ENCODE data around the gene ZNF598. TPM values are rescaled to one million over a fixed set of nuclear protein-coding genes. Genes with fewer than 3 reads are reported as not detected.

ZNF598 gene
- total and polyA plus RNA-seq, 2 of the 13 experiments (the other 11 are each of a cell fraction or from before 2014, with no cell fraction given): 13.5 to 14.2 TPM

DNA sequence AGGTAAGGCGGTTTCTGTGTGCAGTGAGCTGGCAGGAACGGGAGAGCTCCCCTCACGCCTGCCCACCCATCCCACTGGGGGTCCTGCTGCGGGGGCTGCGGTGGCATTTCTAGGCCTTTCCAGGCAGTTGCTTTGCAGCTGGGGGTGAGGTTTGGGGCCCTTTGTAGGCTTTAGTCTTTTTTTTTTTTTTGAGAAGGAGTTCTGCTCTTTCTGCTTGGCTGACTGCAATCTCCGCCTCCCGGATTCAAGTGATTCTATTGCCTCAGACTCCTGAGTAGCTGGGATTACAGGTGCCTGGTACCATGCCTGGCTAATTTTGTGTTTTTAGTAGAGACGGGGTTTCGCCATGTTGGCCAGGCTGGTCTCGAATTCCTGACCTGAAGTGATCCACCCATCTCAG lies 49.3 kb upstream of the ZNF598 start (continued):
- TF ChIP-seq, protein P1, sequence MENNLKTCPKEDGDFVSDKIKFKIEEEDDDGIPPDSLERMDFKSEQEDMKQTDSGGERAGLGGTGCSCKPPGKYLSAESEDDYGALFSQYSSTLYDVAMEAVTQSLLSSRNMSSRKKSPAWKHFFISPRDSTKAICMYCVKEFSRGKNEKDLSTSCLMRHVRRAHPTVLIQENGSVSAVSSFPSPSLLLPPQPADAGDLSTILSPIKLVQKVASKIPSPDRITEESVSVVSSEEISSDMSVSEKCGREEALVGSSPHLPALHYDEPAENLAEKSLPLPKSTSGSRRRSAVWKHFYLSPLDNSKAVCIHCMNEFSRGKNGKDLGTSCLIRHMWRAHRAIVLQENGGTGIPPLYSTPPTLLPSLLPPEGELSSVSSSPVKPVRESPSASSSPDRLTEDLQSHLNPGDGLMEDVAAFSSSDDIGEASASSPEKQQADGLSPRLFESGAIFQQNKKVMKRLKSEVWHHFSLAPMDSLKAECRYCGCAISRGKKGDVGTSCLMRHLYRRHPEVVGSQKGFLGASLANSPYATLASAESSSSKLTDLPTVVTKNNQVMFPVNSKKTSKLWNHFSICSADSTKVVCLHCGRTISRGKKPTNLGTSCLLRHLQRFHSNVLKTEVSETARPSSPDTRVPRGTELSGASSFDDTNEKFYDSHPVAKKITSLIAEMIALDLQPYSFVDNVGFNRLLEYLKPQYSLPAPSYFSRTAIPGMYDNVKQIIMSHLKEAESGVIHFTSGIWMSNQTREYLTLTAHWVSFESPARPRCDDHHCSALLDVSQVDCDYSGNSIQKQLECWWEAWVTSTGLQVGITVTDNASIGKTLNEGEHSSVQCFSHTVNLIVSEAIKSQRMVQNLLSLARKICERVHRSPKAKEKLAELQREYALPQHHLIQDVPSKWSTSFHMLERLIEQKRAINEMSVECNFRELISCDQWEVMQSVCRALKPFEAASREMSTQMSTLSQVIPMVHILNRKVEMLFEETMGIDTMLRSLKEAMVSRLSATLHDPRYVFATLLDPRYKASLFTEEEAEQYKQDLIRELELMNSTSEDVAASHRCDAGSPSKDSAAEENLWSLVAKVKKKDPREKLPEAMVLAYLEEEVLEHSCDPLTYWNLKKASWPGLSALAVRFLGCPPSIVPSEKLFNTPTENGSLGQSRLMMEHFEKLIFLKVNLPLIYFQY (CRISPR knock-in tag; IDR thresholded peaks at IDR 0.05; ENCODE audit: borderline replicate concordance): no peak
- TF ChIP-seq NR2C2 (CRISPR knock-in tag; IDR thresholded peaks at IDR 0.05; ENCODE audit: borderline replicate concordance): no peak
- TF ChIP-seq, protein P2, sequence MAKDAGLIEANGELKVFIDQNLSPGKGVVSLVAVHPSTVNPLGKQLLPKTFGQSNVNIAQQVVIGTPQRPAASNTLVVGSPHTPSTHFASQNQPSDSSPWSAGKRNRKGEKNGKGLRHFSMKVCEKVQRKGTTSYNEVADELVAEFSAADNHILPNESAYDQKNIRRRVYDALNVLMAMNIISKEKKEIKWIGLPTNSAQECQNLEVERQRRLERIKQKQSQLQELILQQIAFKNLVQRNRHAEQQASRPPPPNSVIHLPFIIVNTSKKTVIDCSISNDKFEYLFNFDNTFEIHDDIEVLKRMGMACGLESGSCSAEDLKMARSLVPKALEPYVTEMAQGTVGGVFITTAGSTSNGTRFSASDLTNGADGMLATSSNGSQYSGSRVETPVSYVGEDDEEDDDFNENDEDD (CRISPR knock-in tag; IDR thresholded peaks at IDR 0.05; ENCODE audit: borderline replicate concordance): no peak
- no peak for TF ChIP-seq ISL2 (CRISPR knock-in tag; IDR thresholded peaks at IDR 0.05)

GRCh38 chr16:2058420-2058819 lies 48.8 kb upstream of the ZNF598 start:
- intact Hi-C loops (cut with micrococcal nuclease; ENCODE audit: unreplicated experiment): no loop called here
- TF ChIP-seq POGZ (CRISPR knock-in tag; IDR thresholded peaks at IDR 0.05) (no peak), ZBTB43 (CRISPR knock-in tag; conservative IDR thresholded peaks at IDR 0.05) (no peak), TBL1XR1 (IDR thresholded peaks at IDR 0.05; ENCODE audit: borderline replicate concordance, low read length, partially characterized antibody) (no peak)
- TF ChIP-seq, protein P3, sequence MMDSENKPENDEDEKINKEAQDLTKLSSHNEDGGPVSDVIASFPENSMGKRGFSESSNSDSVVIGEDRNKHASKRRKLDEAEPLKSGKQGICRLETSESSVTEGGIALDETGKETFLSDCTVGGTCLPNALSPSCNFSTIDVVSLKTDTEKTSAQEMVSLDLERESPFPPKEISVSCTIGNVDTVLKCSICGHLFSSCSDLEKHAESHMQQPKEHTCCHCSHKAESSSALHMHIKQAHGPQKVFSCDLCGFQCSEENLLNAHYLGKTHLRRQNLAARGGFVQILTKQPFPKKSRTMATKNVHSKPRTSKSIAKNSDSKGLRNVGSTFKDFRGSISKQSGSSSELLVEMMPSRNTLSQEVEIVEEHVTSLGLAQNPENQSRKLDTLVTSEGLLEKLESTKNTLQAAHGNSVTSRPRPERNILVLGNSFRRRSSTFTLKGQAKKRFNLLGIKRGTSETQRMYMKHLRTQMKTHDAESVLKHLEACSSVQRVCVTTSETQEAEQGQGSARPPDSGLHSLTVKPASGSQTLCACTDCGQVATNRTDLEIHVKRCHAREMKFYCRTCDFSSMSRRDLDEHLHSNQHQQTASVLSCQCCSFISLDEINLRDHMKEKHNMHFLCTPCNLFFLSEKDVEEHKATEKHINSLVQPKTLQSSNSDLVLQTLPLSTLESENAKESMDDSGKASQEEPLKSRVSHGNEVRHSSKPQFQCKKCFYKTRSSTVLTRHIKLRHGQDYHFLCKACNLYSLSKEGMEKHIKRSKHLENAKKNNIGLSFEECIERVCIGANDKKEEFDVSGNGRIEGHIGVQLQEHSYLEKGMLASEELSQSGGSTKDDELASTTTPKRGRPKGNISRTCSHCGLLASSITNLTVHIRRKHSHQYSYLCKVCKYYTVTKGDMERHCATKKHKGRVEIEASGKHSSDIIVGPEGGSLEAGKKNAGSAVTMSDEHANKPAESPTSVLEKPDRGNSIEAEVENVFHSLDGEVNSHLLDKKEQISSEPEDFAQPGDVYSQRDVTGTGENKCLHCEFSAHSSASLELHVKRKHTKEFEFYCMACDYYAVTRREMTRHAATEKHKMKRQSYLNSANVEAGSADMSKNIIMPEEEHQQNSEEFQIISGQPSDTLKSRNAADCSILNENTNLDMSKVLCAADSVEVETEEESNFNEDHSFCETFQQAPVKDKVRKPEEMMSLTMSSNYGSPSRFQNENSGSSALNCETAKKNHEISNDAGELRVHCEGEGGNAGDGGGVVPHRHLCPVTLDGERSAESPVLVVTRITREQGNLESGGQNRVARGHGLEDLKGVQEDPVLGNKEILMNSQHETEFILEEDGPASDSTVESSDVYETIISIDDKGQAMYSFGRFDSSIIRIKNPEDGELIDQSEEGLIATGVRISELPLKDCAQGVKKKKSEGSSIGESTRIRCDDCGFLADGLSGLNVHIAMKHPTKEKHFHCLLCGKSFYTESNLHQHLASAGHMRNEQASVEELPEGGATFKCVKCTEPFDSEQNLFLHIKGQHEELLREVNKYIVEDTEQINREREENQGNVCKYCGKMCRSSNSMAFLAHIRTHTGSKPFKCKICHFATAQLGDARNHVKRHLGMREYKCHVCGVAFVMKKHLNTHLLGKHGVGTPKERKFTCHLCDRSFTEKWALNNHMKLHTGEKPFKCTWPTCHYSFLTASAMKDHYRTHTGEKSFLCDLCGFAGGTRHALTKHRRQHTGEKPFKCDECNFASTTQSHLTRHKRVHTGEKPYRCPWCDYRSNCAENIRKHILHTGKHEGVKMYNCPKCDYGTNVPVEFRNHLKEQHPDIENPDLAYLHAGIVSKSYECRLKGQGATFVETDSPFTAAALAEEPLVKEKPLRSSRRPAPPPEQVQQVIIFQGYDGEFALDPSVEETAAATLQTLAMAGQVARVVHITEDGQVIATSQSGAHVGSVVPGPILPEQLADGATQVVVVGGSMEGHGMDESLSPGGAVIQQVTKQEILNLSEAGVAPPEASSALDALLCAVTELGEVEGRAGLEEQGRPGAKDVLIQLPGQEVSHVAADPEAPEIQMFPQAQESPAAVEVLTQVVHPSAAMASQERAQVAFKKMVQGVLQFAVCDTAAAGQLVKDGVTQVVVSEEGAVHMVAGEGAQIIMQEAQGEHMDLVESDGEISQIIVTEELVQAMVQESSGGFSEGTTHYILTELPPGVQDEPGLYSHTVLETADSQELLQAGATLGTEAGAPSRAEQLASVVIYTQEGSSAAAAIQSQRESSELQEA (CRISPR knock-in tag; IDR thresholded peaks at IDR 0.05; ENCODE audit: not compliant biosample characterization): no peak

More at GRCh38 chr16:2058420-2058819, 48.8 kb upstream of the ZNF598 start:
- FAIRE-seq: no peak
- WGBS (ENCODE audit: low lambda C conversion rate): 93% methylated on average over 12 of the region's 13 CpGs
- no peak overlapping the region for H3K4me2 ChIP-seq (ENCODE audit: low read depth, low read length)
- in situ Hi-C loops (cut with HindIII; ENCODE audit: extremely low pct_ligation_motif_present, low pct_unique_long_range_greater_than_20kb): loop anchor here (5.0 kb wide), 1 partner anchor 36 kb away; no protein-coding TSS in a partner anchor
- no peaks in the 10 kb centered on the region for H3K79me2 ChIP-seq (ENCODE audit: insufficient read depth, low read length)
- no peaks in the 10 kb centered on the region for H3K27me3 ChIP-seq (ENCODE audit: control insufficient read depth in 1 of 2, insufficient read depth in 2 of 2, low read length in 2 of 2)
- BruUV-seq (replicated peaks): no TSS peak
- H3K9ac ChIP-seq (ENCODE audit: insufficient read depth, low read depth, low read length): no peak overlapping the region
- no peak overlapping the region for H3K27ac ChIP-seq (ENCODE audit: extremely low read length, insufficient read depth, low read length)
- H3K9me3 ChIP-seq (ENCODE audit: low read length): no peaks in the 10 kb centered on the region
- ChIA-PET CTCF (ENCODE audit: low intra/inter-chr PET ratio, low total read pairs) (no interaction called here), POLR2A (no interaction called here)
- H4K20me1 ChIP-seq (ENCODE audit: insufficient read depth, low read length): no peaks in the 10 kb centered on the region
- no peak overlapping the region for H2AFZ ChIP-seq (ENCODE audit: low read length)
- H3K4me1 ChIP-seq (ENCODE audit: insufficient read depth, low read length): no peaks in the 10 kb centered on the region
- H3K4me3 ChIP-seq (replicated peaks in 1 of 3; ENCODE audit: insufficient read depth in 1 of 3, low read depth in 2 of 3, low read length in 3 of 3): no peak overlapping the region
- H3K36me3 ChIP-seq (replicated peaks in 1 of 2; ENCODE audit: control insufficient read depth in 1 of 2, insufficient read depth in 2 of 2, low read length in 2 of 2): peaks cover 12 to 13% of the 10 kb centered on the region in 2 experiments; a peak in 3 of 5 replicates
- DNase-seq (ENCODE audit: low spot score): no peak
- no peak for ATAC-seq

Data from HepG2 (cell line).